T-cell (primary cell): ENCODE data around the gene ADCY10. TPM values are rescaled to one million over a fixed set of nuclear protein-coding genes. Genes with fewer than 3 reads are reported as not detected.

Source experiments
- ATAC-seq, 4 experiments: fragments of 200-7000 bp in 3 of 4; fragments of 150-1000 bp in 1 of 4; cut with Tn5 transposase; replicated peaks in 1 of 4; 1 replicate in 3 of 4; 2 replicates in 1 of 4; pipeline ENCODE4 v1.10.0; 2021; ENCODE audit warnings: moderate library complexity in 3 of 4, mild to moderate bottlenecking in 2 of 4, moderate number of reproducible peaks in 1 of 4
- CTCF ChIA-PET, 2 donors: fragments of 300-600 bp; sonication (Branson Sonifier 250); formaldehyde crosslinking; loops; one replicate each; lab custom pipeline; 2022; ENCODE audit warnings: antibody characterized with exemption in 2 of 2; lab: Charles Lee
- POLR2A ChIA-PET, 2 donors: fragments of 300-600 bp; sonication (Branson Sonifier 250); formaldehyde crosslinking; loops; one replicate each; lab custom pipeline; 2022; ENCODE audit warnings: antibody characterized with exemption in 2 of 2; lab: Charles Lee
- DNase-seq, 35 experiments: peaks; one replicate each; pipeline versions ENCODE4 v3.0.0 to v3.0.0-alpha.2; 2013 to 2023
- H3K27ac ChIP-seq: one replicate; pipeline ENCODE4 v1.5.1; 2013; ENCODE audit warnings: low read length
- H3K27me3 ChIP-seq, 2 experiments: replicated peaks in 1 of 2; 1 replicate in 1 of 2; 2 replicates in 1 of 2; pipeline versions ENCODE4 v1.6.1 to v1.7.0; 2013; ENCODE audit warnings: low read length in 1 of 2, mixed read lengths in 1 of 2; ENCODE audit not compliant: control insufficient read depth in 2 of 2, insufficient read depth in 2 of 2; ENCODE audit errors: extremely low read depth in 1 of 2
- H3K36me3 ChIP-seq, 2 donors: 1 replicate in 1 of 2; 2 replicates in 1 of 2; pipeline versions ENCODE4 v1.6.1 to v1.7.0; 2013; ENCODE audit warnings: low read length in 1 of 2; ENCODE audit not compliant: control insufficient read depth in 2 of 2, insufficient read depth in 1 of 2; ENCODE audit errors: extremely low read depth in 1 of 2
- H3K4me1 ChIP-seq, 2 experiments: 1 replicate in 1 of 2; 2 replicates in 1 of 2; pipeline versions ENCODE4 v1.6.1 to v1.7.0; 2013; ENCODE audit warnings: low read length in 2 of 2, mixed read lengths in 1 of 2; ENCODE audit not compliant: insufficient read depth in 2 of 2, control insufficient read depth in 1 of 2; ENCODE audit errors: extremely low read depth in 1 of 2
- H3K4me3 ChIP-seq, 2 donors: 1 replicate in 1 of 2; 2 replicates in 1 of 2; pipeline versions ENCODE4 v1.5.1 to v1.7.0; 2013; ENCODE audit warnings: mild to moderate bottlenecking in 2 of 2, low read length in 1 of 2, moderate library complexity in 1 of 2; ENCODE audit not compliant: control insufficient read depth in 1 of 2; ENCODE audit errors: extremely low read depth in 1 of 2
- H3K9me3 ChIP-seq: 2 replicates; pipeline ENCODE4 v1.7.0; 2013
- H3K27ac Mint-ChIP-seq, 2 donors: one replicate each; pipeline ENCODE4 v1.8.0; 2020 to 2021; ENCODE audit warnings: mild to moderate bottlenecking in 2 of 2, mixed read lengths in 2 of 2
- H3K27me3 Mint-ChIP-seq, 2 donors: one replicate each; pipeline ENCODE4 v1.8.0; 2021 to 2022; ENCODE audit warnings: mixed read lengths in 2 of 2
- H3K36me3 Mint-ChIP-seq: one replicate; pipeline ENCODE4 v1.8.0; 2021; ENCODE audit warnings: mixed read lengths
- H3K4me1 Mint-ChIP-seq, 3 donors: one replicate each; pipeline ENCODE4 v1.8.0; 2020 to 2022; ENCODE audit warnings: mixed read lengths in 3 of 3, mild to moderate bottlenecking in 1 of 3
- H3K4me3 Mint-ChIP-seq, 3 donors: one replicate each; pipeline ENCODE4 v1.8.0; 2020 to 2022; ENCODE audit warnings: mild to moderate bottlenecking in 3 of 3, mixed read lengths in 3 of 3, moderate library complexity in 3 of 3
- H3K9me3 Mint-ChIP-seq, 3 donors: one replicate each; pipeline ENCODE4 v1.8.0; 2020 to 2022; ENCODE audit warnings: mixed read lengths in 3 of 3
- WGBS: methylation state at CpG from one replicate; pipeline ENCODE4 v1.1.5; 2013; ENCODE audit warnings: missing lambda C conversion rate; ENCODE audit not compliant: insufficient coverage; 5-methylcytosine and 5-hydroxymethylcytosine counted together
- total RNA-seq, 35 experiments: library from RNA in 6 of 35; stranded (reverse) in 6 of 35; fragments of 120-200 nt in 1 of 35; gene quantifications; one replicate each; pipeline versions ENCODE4 v1.2.1 to v1.2.4 and lab custom pipeline; 2013 to 2026

ADCY10 gene
- total RNA-seq, 5 donors from 2014 or later (not counting 1 experiment from before 2014, with no cell fraction given) = 0.06 to 0.82 (median 0.44) TPM

DNA sequence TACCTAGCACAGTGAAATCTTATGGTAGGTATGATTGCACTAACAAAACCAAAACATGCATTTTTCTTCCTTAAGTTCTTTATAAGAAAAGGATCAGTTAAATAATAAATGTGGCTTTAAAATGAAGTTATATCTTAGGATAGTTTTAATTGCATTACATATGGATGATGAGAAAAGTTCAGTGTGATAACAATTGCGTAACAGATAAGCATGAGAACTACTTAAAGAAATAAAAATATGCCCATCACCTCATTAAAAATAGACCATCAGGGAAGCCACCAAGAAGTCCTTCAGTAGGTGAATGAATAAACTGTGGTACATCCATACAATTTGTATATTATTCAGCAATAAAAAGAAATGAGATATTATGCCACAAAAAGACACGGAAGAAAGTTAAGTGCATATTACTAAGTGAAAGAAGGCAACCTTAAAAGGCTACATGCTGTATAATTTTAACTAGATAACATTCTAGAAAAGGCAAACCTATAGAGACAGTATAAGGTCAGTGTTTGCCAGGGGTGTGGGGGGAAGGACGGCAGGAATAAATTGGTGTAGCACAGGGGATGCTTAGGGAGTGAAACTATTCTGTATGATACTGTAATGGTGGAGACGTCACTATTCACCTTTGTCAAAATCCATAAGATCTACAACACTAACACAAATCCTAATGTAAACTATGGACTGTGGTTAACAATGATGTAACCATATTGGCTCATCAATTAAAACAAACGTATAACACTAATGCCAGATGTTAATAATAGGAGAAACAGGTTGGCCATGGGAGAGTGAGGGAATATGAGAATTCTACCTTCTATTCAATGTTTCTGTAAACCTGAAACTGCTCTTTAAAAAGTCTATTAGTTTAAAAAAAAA lies 149.2 kb downstream of the ADCY10 start:
- DNase-seq = no peak
- peaks cover 17 to 35% (median 19%) of the 10 kb centered on the region in 3 donors for H3K4me1 Mint-ChIP-seq
- H3K4me3 Mint-ChIP-seq = no peak overlapping the region
- H3K27ac Mint-ChIP-seq = no peak overlapping the region
- Histone ChIP-seq H3K4me1 (peaks cover 11 to 13% of the 10 kb centered on the region in 2 experiments), H3K27ac (no peak overlapping the region), H3K36me3 (peaks cover 0 to 2% of the 10 kb centered on the region in 2 donors), H3K9me3 (no peaks in the 10 kb centered on the region), H3K4me3 (no peak overlapping the region), H3K27me3 (peaks cover 0 to under 1% of the 10 kb centered on the region in 2 experiments)
- H3K36me3 Mint-ChIP-seq = peaks cover 30% of the 10 kb centered on the region
- no peak for ATAC-seq
- POLR2A ChIA-PET = no interaction called here
- H3K27me3 Mint-ChIP-seq = no peaks in the 10 kb centered on the region
- CTCF ChIA-PET = no interaction called here
- no CpG with 5 or more reads among the region's 5 CpGs for WGBS
- no peaks in the 10 kb centered on the region for H3K9me3 Mint-ChIP-seq

- ChIA-PET POLR2A (no interaction called here), CTCF (no interaction called here)
- no peaks in the 10 kb centered on the region for H3K9me3 ChIP-seq
These were observed 150.3 kb downstream of the ADCY10 start for GRCh38 chr1:167763525-167764220.

GRCh38 chr1:167762061-167762746 lies 151.7 kb downstream of the ADCY10 start:
- Histone ChIP-seq H3K27me3 (peaks cover 0 to 3% of the 10 kb centered on the region in 2 experiments), H3K4me3 (peak overlapping the region in 1 of 2 donors; percentile 23), H3K4me1 (peaks cover 11 to 16% of the 10 kb centered on the region in 2 experiments), H3K9me3 (no peaks in the 10 kb centered on the region), H3K36me3 (no peaks in the 10 kb centered on the region), H3K27ac (no peak overlapping the region)
- ChIA-PET CTCF (no interaction called here), POLR2A (interaction anchor here in 1 of 2 donors (0.7 kb wide), 1 partner anchor 25 kb away, joined by 3 read pairs; no protein-coding TSS in a partner anchor)
- H3K36me3 Mint-ChIP-seq = peaks cover 9% of the 10 kb centered on the region
- WGBS = 42% methylated on average over 6 of the region's 8 CpGs
- no peaks in the 10 kb centered on the region for H3K9me3 Mint-ChIP-seq
- peak; percentile 85 to 100 (median 93) for ATAC-seq
- H3K27ac Mint-ChIP-seq = peak overlapping the region in 1 of 2 donors; percentile 66
- H3K4me3 Mint-ChIP-seq = peak overlapping the region in 2 of 3 donors; percentile 29 to 62
- peak in 28 of 35 experiments; percentile 1 to 52 (median 18) for DNase-seq
- peaks cover 22 to 32% (median 23%) of the 10 kb centered on the region in 3 donors for H3K4me1 Mint-ChIP-seq
- no peaks in the 10 kb centered on the region for H3K27me3 Mint-ChIP-seq

More at GRCh38 chr1:167763525-167764220, 150.3 kb downstream of the ADCY10 start:
- Mint-ChIP-seq H3K9me3 (no peaks in the 10 kb centered on the region), H3K27ac (no peak overlapping the region), H3K4me3 (no peak overlapping the region), H3K27me3 (no peaks in the 10 kb centered on the region), H3K36me3 (peaks cover 20% of the 10 kb centered on the region), H3K4me1 (peaks cover 17 to 35% (median 19%) of the 10 kb centered on the region in 3 donors)
- DNase-seq (no peak), ATAC-seq (no peak)
- no CpG with 5 or more reads among the region's 5 CpGs for WGBS
- Histone ChIP-seq H3K27ac (no peak overlapping the region), H3K4me1 (peaks cover 11 to 13% of the 10 kb centered on the region in 2 experiments), H3K27me3 (peaks cover 0 to 3% of the 10 kb centered on the region in 2 experiments), H3K4me3 (no peak overlapping the region), H3K36me3 (no peaks in the 10 kb centered on the region)

DNA sequence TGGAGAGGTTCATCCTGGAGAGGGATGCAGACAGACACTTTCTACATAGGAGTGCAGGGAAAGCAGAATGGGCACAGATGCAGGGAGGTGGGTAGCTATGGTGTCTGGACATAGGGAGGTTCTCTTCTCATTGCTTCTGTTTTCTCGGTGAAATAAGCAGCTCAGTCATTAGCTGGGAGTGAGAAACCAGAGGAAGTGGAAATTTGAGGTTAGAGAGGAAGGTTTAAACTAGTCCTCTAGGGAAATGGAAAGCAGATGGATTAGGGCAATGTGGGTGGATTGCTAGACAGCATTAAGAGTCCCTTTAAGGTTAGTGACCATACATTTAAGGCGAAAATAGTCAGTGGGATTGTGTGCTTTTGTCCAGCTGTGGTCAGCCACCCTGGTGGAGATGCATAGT lies 152.5 kb downstream of the ADCY10 start:
- peaks cover 27 to 39% (median 28%) of the 10 kb centered on the region in 3 donors for H3K4me1 Mint-ChIP-seq
- H3K4me1 ChIP-seq = peaks cover 11 to 16% of the 10 kb centered on the region in 2 experiments
- no peaks in the 10 kb centered on the region for H3K36me3 ChIP-seq
- H3K4me3 ChIP-seq = no peak overlapping the region
- peaks cover 3% of the 10 kb centered on the region for H3K36me3 Mint-ChIP-seq
- ChIA-PET POLR2A (no interaction called here), CTCF (no interaction called here)
- no peak overlapping the region for H3K27ac ChIP-seq
- DNase-seq = no peak
- H3K4me3 Mint-ChIP-seq = peak overlapping the region in 1 of 3 donors; percentile 62
- WGBS = 45% methylated on average over 2 of the region's 2 CpGs
- H3K9me3 ChIP-seq = no peaks in the 10 kb centered on the region
- no peaks in the 10 kb centered on the region for H3K9me3 Mint-ChIP-seq
- no peak for ATAC-seq
- peaks cover 0 to 3% of the 10 kb centered on the region in 2 experiments for H3K27me3 ChIP-seq
- H3K27ac Mint-ChIP-seq = peak overlapping the region in 1 of 2 donors; percentile 66
- H3K27me3 Mint-ChIP-seq = no peaks in the 10 kb centered on the region

Other genes starting within 250 kb of the ADCY10 start
- gene MPZL1, start 192.2 kb downstream of the ADCY10 start, total RNA-seq = 1 to 10 TPM; 5.1 to 9.9 (median 8.5) TPM
- gene DCAF6, start 22.5 kb upstream of the ADCY10 start, total RNA-seq = 10 to 100 TPM; 21.6 to 27.4 (median 26.9) TPM
- gene MPC2, start 22.9 kb upstream of the ADCY10 start, total RNA-seq = 10 to 100 TPM; 29.6 to 36.0 (median 33.1) TPM
- gene GPR161, start 222.8 kb upstream of the ADCY10 start, total RNA-seq = under 1 TPM; 0.09 to 0.39 (median 0.29) TPM